HG03159 (cell line): ENCODE data around the gene PSMF1.

Source experiments
- ATAC-seq: cut with Tn5 transposase; IDR thresholded peaks from one replicate; pipeline ENCODE4 v1.9.1; 2021; ENCODE audit warnings: mild to moderate bottlenecking, moderate library complexity; ENCODE audit not compliant: unreplicated experiment

The PSMF1 gene, protein sequence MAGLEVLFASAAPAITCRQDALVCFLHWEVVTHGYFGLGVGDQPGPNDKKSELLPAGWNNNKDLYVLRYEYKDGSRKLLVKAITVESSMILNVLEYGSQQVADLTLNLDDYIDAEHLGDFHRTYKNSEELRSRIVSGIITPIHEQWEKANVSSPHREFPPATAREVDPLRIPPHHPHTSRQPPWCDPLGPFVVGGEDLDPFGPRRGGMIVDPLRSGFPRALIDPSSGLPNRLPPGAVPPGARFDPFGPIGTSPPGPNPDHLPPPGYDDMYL

DNA sequence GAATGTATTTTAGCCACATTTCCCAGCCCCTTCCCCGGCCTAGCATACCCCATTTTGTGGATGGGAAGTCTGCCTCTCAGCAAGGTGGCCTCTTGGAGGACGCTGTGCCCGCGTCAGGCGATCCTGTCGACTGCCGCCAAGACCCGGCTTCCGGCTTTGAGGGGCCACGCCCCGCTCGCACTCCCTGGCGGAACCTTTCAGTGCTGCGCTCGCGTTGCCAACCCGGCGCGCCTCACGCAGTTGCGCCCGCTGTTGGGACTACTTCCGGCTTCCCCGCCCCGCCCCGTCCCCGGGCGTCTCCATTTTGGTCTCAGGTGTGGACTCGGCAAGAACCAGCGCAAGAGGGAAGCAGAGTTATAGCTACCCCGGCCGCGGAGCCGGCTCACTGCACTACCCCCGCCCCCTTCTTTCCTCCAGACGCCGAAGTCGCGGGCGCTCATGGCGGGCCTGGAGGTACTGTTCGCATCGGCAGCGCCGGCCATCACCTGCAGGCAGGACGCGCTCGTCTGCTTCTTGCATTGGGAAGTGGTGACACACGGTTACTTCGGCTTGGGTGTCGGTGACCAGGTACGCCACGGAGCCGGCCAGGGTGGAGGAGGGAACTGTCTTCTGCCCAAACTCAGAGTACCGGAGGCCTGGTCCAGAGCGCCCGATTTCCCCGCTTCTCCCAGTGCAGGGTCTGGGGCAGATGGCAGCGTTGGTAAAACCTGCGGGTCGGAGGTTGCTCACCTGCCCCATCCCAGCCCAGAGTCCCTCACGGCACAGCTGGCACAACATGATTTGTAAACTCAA is at the start of gene PSMF1:
PSMF1 (plus strand) TSS at position 267 of the 792 bp plus-strand sequence; CDS start at position 439, 172 bp downstream.
- peak; percentile 97 for ATAC-seq

DNA sequence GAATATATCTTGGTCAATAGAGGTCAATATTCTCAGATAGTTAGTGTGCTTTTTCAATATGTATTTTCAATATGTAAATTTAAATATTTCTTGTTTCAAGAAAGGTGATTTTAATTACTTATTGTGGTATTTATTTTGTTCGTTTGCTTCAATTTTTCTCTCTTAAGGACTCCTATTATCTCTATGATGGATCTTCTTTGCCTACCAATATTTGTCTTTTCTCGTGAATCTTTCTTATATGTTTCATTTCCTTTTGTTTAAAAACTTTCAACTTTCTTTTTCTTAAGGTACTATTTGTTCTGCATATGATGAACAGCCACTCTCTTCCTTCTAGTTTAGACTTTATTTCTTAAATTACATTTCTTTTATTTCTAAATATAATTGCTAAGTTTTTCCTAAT is 46.1 kb upstream of the PSMF1 start:
- no peak for ATAC-seq

DNA sequence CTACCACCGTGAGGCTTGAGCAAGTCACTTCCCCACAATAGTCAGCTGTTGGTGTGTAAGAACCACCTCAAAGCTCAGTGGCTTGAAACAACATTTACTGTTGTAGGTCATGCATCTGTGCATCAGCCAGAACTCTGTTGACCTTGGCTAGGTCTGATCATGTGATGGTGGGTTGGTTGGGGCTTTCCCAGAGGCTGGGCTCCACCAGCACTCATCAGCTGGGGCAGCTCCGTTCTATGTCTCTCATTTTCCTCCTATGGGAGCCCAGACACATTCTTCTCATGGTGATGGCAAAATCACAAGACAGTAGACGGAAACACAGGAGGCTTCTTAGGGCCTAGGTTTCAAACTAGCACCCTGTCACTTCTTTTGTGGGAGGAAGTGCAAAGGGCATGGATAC is 42.8 kb upstream of the PSMF1 start:
- no peak for ATAC-seq

DNA sequence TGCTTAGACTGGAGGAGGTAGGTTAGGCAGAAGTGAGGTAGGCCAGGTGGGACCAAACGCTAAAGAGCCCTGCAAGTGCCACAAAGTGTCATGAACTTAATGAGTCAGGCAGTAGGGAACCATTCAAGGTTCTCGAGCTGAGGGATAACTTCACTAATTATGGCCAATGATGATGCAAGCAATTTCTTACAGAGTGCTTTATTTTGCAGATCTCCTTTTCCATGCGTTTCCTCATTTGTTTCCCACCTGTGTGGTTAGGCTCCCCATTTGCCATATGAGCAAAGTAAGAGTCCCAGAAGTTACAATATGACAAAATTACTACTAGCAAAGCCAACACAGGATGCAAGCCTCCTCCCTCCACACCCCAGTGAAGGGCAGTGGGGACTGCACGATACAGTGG is 36.5 kb upstream of the PSMF1 start:
- no peak for ATAC-seq

DNA sequence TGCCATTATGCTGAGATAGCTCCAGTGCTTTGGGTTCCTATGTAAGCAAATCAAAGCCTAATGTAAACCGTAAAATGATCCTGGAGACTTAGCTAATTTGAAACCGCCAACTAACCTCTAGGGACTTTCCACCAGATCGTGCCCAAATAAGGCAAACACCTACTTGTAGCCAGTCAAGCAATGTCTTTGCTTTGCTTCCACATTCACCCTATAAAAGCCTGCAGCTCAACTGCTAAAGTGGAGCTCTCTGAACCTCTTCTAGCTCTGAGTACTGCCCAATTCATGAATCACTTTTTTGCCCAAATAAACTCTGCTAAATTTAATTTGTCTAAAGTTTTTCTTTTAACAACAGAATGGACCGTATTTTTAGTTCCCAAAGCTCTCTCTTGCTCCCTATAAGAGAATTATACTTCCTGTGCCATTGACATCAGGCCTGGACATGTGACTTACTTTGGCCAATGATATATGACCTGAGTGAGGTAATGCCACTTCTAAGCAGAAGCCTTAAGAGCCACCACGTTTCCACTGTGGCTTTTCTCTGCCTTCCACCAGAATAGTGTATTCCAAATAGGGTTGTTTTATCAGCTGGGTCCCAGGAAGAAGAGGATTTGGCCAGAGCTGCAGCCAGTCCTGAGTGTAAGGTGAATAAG is 34.8 kb upstream of the PSMF1 start:
- ATAC-seq: no peak

DNA sequence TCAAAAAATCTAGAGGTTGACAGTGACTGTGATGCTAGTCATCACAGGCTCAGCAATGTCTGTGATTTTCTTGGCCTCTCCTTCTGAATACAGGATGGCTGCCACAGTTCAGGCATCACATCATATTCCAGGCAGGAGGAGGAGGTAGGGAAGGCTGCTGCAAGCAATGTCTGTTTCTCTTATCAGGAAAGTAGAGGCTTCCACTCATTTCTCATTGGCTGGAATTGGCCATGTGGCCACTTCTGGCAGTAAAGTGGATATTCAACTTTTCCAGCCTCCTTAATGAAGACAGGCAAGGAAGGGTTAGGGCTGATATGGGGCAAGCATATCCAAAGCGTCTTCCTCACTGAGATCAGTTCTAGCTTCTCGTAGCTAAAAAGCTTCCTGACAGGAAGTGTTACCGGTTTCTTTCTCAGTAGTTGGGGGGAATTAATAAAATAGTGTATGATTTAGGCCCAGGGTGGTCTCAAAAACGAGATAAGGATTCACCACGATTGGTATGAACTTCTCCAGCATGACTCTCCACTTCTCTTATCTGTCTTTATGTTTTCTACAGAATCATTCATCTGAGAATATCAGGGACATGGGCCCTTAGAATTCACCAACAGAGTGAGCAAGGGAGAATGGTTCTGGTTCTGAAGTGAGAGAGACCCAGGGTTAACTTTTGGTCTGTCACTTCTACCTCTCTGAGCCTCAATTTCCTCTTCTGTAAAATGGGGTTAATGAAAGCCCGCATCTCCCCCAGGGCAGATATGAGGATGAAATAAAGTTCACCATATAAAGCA is 32.7 kb upstream of the PSMF1 start:
- no peak for ATAC-seq

DNA sequence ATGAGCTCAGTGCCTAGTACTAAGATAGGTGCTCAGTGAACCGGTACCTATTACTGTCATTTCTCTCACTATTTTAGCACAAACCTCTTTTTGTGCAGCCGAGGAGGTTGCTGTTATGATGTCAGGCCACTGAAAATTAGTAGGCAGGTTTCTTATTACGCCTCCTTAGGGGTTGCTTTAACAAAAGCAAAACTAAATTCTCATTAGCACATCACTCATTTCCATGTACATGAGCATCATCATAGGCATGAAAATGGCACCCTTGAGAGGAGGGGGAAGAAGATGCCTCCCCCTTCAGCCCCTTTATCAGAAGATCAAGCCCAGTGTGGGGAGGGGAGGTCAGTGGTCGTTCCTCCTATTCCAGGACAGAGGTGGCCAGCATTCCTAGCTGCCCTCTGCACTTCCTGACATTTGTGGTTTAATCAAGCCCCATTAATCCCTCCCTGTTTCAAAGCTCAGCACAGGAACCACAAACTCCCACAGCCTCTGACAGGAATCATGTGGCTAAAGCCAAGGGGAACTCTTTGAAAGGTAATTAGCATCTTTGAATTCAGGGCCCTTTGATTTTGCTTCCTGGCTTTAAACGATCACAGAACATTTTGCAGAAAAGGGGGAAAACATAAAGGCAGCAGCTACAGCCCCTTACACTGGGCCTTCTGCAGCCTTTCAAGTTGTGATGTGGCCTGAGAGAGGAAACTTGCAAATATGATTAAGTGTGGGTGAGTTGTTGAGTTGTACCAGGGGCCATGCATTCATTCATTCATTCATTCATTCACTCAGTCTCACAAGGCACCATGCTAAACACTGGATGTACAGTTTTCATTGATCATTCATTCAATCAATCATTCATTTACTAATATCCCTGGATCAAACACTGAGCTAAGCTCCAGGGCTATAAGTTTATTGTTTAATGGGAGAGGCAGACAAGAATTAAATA is 31.9 kb upstream of the PSMF1 start:
- no peak for ATAC-seq

DNA sequence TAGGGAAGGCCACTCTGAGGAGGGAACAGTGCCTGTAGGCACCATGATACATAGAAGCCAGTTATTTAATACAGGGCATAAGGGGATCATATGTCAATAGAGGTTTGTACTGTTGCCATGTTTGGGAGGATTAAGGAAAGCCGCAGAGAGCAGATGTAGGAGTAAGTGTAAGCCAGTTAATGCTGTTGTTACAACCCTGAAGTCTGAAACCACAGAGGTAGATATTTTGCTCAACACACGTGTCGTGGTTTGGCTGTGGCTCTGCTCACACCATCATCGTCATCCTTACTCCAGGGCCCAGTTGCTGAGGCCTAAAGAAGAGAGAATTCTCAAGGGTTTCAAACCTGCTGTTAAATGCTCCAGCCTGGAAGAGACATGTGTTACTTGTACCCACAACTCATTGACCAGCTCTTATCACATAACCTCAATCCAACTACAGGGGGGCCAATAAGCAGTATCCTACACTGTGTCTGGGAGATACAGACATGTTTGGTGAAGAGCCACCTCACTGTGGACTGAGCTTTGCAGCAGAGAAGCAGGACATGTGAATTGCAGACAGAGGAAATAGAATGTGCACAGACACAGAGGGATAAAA is 31.0 kb upstream of the PSMF1 start:
- ATAC-seq: no peak

DNA sequence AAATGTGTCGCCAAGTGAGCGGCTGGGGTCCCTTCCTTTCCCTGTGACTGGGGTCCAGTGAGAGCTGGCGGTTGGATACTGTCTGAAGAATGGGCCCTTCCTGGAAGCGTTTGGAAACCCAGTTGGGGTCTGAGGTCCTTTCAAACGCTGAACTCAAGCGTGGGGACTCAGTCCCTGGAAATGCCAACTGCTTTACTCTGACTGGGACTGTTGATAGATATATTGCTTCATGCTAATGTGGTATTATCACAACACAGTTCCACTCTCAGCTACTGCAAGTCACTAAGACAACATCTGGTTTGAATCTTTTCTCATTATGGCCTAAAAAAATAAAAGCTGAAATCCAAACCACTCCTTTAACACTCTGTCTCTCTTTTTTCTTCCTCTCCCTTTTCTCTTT is 23.7 kb upstream of the PSMF1 start:
- no peak for ATAC-seq

DNA sequence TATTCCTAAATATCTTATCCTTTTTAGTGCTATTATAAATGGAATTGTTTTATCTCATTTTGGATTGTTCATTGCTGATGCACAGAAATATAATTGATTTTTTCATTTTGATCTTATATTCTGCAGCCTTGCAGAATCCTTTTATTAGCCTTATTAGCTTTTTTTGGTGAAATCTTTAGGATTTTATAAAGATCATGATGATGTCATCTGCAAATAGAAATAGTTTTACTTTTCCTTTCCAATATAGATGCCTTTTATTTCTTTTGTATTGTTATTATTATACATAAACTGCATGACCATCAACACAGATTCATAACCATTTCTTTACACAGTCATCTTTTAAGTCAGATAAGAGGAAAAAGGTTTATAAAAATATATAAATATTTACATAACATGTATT is 16.9 kb upstream of the PSMF1 start:
- ATAC-seq: no peak

DNA sequence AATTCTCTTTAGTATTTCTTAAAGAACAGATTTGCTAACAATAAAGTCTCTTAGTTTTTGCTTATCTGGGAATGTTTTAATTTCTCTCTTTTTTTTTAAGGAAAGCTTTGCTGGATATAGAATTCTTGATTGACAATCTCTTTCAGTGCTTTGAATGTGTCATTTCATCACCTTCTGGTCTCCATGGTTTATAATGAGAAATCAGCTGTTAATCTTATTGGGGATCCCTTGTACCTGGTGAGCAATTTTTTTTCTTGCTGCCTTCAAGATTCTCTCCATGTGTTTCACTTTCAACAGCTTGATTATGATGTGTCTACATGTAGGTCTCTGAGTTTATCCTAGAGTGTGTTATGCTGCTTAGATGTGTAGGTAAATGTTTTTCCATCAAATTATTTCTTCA is 16.4 kb upstream of the PSMF1 start:
- ATAC-seq: no peak

DNA sequence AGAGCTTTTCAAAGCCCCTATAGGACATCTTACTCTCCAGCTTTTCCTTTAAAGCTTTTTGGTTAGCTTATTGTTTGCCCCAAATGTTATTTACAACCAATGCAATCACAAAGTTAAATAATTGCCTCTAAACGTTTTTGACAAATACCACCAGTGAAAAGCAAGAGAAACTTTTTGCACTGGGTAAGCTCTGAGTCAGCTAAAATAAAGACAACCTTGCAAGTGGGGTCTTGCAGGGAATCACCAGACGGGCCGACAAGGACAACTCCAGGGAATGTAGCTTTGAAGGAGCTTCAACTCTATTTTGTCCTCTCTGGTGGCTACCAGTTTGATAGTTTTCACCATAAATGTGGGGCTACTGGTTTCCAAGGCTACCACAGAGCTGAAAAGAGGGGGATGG is 14.7 kb upstream of the PSMF1 start:
- no peak for ATAC-seq

DNA sequence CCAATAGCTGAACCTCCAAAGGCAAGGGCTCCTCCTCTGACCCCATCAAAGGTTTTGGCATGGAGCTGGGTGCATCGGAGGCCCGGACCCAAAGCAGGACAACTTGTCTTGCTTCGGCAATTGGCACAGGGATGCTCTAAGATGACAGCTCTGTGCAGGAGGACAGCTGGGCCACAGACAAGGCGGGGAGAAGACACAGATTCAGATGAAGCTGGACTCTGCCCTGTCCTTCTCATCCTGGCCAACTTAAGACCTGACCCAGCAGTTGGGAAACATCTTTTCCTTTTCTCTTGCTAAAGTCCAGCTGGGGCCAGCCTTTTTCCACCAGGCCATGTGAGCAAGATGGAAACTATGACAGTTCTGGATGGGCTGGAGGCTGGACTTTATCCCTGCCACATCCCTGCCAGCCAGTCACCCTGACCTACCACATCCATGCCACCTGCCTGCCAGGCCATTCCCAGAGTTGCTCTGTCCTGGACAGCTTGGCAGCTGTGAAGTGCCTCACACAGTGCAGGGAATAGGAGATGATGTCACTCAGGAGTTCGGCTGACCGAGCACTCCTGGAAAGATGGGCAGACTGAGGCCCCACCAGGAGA is 12.7 kb upstream of the PSMF1 start:
- ATAC-seq: no peak

DNA sequence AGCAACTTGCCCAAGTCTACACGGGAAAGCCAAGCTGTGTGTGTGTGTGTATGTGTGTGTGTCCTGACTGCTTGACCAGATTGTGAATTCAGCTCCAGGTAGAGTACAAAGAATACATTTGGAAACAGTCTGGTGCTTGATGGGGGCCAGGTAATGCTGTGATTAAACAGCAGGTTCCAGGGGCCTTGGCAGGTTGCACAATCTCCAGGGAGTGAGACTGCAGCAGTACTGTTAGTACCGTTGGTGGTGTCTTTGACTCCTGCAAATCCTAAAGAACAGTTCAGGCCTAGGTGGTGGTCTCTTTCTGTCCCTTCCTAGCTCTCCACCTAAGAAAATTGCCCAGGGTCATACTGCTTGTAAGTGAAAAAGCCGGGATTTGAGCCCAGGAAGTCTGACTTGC is 11.2 kb upstream of the PSMF1 start:
- no peak for ATAC-seq

DNA sequence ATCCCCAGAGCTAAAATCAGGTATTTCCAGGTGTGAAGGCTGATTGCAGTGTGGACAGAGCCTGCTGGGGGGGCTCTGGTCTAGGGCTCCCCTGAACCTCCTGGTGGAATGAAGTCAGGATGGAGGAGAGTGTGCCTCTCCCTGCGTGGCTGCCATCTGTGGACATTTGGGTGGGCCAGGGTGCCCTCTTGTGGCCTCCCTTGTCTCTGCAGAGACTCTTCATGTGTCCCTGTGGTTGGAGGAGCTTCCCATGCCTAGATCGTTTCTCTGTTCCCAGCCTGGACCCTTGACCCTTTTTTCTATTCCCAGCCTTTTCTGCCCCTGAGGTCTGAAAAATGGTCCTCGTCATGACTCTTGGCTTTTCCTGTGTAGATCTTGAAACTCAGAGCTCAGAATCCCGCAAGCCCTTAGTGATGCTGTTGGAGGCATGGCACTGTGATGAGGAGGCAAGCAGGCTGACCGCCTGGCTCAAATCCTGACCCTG is 9.9 kb upstream of the PSMF1 start:
- ATAC-seq: no peak

DNA sequence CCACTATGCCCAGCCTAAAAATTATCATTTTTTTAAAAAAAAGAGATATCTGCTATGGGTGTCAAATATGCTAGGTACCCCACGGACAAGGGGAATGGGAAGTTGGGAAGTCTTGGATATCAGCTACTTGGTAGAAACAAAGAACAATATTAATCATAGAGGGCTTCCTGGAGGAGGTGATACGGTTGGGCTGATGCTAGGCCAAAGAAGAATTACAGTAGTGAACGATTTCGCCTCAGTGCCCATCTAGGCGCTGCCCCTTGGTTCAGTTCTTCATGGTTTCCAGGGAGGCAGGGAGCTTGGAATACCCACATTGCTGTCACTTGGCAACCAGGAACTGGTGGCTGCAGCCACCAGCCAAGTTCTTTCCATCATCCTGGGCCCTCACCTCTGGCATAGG is 5.5 kb upstream of the PSMF1 start:
- no peak for ATAC-seq

DNA sequence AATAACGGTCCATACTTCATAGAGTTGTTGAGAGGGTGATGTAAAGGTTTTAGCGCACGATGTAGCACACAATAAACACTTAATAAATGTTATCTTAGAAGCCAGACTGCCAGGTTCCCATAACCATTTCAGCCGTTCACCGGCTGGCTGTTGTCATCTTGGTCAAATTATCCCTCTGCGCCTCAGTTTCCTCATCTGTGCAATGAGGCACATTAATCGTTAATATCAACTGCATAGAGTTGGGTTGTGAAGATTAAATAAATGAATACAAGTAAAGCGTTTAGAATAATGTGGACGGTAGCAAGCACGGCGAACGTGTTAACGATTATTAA is 432 bp upstream of the PSMF1 start:
- ATAC-seq: no peak

DNA sequence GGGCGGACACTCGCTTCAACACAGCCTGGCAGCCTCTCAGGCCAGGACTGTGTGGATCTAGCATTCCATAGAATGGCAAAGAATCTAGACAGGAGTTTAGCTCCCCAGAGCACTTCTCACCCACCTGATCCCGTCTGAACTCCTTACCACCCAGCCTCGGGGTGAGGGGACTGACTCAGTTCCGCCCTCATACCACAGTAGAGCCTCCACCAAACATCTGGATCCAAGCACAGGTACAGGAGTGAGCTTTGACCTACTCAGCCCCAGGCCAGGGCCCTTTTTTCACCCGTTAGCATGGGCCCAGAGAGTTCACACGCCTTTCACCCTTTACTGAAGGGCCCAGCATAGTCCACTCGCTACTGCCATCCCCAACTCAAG is 715 bp downstream of the PSMF1 start:
- no peak for ATAC-seq

DNA sequence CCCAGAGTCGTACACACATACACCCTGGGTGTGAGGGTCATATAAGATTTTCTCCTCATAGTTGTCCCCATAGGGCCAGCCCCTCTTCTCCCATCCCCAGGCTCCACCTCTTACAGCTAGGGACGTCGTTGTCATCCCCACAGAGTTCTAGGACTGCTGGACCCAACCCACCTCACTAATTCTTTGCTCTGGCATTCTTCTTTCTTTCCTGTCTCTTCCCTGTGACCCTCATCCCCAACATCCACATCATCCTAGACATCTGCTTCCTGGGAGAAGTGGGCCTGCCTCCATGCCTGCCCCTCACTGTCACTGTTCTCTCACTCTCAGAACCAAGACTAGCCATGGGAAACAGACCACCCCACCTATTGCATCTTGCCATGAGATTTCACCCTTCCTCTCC is 1.1 kb downstream of the PSMF1 start:
- no peak for ATAC-seq
